Skeletal muscle satellite cell (primary cell): ENCODE measurements around the gene MAPK14.
A peak's percentile ranks its signal among the peaks of the same experiment; 100 is the strongest.
"Not testable (repeated sequence)": the region's sequence is repeated elsewhere in the genome, so short reads cannot be mapped to it uniquely, and the experiment has no call there.

Experiments used
- H3K27me3 ChIP-seq: 2 replicates; pipeline ENCODE4 v1.7.0; 2013; ENCODE audit warnings: low read length; ENCODE audit not compliant: control insufficient read depth, insufficient read depth
- H3K36me3 ChIP-seq: 2 replicates; pipeline ENCODE4 v1.7.0; 2013; ENCODE audit warnings: mild to moderate bottlenecking, control low read depth, low read length; ENCODE audit not compliant: insufficient read depth
- H3K4me1 ChIP-seq: 2 replicates; pipeline ENCODE4 v1.7.0; 2013; ENCODE audit warnings: low read length; ENCODE audit not compliant: control insufficient read depth, insufficient read depth
- H3K4me2 ChIP-seq: 2 replicates; pipeline ENCODE4 v1.7.0; 2013; ENCODE audit warnings: mild to moderate bottlenecking, low read length
- H3K4me3 ChIP-seq: 2 replicates; pipeline ENCODE4 v1.7.0; 2013; ENCODE audit warnings: low read length
- H3K9ac ChIP-seq: 2 replicates; pipeline ENCODE4 v1.7.0; 2013; ENCODE audit warnings: mild to moderate bottlenecking, low read depth, low read length, moderate library complexity
- H3K9me3 ChIP-seq: replicated peaks from 2 replicates; pipeline ENCODE4 v1.7.0; 2013; ENCODE audit warnings: mild to moderate bottlenecking, control low read depth, low read length

The MAPK14 gene

DNA sequence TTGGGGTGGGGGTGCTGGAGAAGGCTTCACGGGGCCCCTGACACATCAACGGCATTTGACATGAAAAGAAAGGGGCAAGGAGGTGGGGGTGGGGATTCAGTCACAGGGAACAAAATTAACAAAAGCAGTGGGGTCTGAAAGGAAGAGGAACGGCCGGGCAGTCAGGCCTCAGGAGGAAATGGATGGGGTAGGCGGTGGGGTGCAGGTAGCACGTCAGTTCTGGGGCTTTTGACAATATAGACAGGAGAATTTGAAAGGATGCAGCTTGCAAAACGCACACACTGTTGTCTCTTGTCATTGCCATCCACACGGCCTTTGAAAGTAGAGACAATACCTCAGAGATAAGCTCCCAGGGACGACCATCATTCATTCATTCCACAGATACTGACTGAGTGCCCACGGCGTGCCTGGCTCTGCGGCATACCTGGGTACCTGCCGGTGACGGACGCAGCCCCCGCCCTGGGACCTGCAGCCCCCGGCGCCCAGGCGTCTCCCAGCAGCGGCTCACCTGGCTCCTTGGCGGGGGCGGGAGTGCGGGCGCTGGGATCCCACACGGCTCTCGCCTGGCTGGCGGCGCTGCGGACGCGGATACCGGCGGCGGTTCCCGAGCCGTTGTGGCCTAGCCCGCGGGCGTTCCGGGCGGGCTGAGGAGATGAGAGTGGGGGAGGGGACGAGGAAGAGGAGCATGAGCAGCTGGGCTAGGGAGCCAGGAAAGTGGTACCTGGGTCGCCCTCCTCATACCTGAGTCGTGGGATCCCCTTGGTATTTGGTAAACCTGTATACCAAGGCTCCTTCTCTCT lies 3.4 kb upstream of the MAPK14 start, which contains the start of gene SLC26A8:
SLC26A8 (minus strand) TSS at position 646 of the 800 bp plus-strand sequence. CDS start 4,934 bp downstream, outside the sequence.
- no peak within 1 kb of the TSS for H3K4me2 ChIP-seq
- no peak within 1 kb of the TSS for H3K4me3 ChIP-seq
- no peak within 1 kb of the TSS for H3K9ac ChIP-seq
- H3K9me3 ChIP-seq = no peaks in the 10 kb centered on the region
- peaks cover 4% of the 10 kb centered on the region for H3K27me3 ChIP-seq
- peaks cover 8% of the 10 kb centered on the region for H3K4me1 ChIP-seq
- H3K36me3 ChIP-seq = no peaks in the 10 kb centered on the region

DNA sequence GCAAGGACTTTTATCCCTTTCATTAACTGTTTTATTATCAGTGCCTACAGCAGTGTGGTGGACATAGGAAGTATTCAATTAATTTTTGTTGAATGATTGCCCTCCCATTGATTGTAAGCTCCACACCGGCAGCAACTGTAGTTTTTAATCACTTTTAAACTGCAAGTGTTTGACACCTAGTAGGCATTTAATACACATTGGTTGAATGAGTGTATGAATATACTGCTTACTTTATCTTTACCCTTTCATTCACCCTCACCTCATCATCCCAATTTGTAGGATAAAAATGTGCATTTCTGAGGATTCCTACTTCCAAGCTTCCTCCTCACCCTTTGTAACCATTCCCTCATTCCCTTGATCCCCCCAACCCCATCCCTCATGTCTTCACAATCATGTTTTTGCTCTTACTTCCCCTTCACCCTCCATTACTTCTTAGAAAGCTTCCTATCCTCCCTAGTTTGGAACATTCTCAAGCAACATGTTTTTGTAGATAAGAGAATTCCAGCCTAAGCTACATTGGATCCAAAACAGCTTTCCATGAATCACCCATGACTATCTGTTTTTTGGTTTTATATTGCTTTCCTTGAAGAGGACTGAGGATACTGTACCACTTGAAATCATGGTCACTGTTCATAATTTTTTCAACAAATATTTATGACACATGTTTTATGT lies 2.2 kb upstream of the MAPK14 start:
- no peaks in the 10 kb centered on the region for H3K27me3 ChIP-seq
- no peak overlapping the region for H3K9ac ChIP-seq
- no peak overlapping the region for H3K4me2 ChIP-seq
- no peaks in the 10 kb centered on the region for H3K9me3 ChIP-seq
- no peak overlapping the region for H3K4me3 ChIP-seq
- H3K36me3 ChIP-seq = no peaks in the 10 kb centered on the region
- H3K4me1 ChIP-seq = peaks cover 8% of the 10 kb centered on the region

DNA sequence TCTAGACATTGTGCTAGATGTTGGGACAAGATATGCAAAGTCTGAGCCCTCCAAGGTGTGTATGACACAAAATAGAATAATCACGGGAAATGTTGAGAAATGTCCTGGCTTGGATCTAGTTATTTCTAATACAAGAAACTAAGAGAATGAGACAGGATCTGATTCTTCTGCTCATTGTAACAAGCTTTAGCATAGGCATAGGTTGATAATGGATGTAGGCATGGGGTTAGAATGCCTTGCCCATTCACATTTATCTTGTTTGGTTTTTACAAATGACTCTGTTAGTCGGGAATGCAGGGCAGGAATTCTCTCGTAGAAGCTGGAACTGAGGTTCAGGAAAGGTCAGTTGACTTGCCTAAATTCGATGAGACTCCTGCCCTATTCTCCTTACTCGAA lies 1.7 kb upstream of the MAPK14 start:
- Histone ChIP-seq H3K27me3 (no peaks in the 10 kb centered on the region), H3K36me3 (no peaks in the 10 kb centered on the region), H3K4me2 (no peak overlapping the region), H3K4me3 (no peak overlapping the region), H3K9me3 (no peaks in the 10 kb centered on the region), H3K9ac (no peak overlapping the region), H3K4me1 (peaks cover 8% of the 10 kb centered on the region)

DNA sequence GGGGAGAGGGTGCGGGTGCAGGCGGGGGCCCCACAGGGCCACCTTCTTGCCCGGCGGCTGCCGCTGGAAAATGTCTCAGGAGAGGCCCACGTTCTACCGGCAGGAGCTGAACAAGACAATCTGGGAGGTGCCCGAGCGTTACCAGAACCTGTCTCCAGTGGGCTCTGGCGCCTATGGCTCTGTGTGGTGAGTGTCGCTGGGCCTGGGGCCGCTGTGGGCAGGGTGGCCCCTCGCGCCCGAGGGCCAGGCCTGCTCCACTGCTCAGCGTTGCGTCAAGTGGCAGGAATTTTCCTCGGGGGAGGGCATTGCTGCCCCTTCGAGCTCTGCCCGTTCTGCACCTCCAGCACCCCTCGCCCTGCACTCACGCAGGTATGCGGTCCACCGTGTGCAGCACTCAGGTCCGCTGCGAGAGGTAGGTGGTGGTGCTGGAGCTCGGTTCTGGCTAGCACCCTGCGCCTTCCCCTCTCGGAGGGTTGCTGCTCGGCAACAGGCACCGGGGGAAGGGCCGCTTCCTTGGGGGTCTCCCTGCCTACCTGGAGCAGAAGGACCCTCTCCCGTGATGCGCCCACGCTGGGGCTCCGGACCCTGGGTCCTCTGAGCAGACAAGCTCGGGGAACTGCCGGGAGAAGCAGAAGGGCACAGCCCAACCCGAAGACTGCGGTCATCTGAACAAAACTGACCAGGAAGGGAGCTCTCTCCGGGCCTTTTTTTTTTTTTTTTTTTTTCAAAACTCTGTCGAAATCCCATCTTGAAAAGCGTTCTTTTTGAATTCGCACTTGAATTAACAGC lies 674 bp downstream of the MAPK14 start:
- H3K9ac ChIP-seq = peak overlapping the region; percentile 94
- H3K4me2 ChIP-seq = peak overlapping the region; percentile 80
- peaks cover 8% of the 10 kb centered on the region for H3K4me1 ChIP-seq
- no peaks in the 10 kb centered on the region for H3K9me3 ChIP-seq
- no peaks in the 10 kb centered on the region for H3K27me3 ChIP-seq
- H3K36me3 ChIP-seq = no peaks in the 10 kb centered on the region
- H3K4me3 ChIP-seq = peak overlapping the region; percentile 90

DNA sequence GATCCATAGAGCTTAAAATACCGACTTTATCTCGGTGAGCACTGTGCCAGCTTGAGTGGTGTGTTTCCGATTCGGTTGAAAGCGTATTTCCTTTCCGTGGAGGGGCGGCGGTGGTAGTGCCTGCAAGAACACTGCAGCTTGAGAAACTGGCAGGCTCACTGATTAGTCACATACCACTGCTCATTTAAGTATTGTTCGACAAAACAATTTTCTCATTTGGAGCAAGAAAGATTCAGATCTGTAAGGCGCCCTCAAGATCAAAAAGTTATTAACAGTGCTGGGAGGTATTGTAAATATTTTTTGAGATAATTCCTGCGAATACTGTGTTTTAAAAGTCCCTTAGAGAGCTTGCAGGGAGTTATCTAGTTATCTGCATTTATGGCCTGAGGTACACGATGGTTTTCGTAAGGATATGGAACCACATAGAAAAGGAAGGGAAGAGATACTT lies 1.3 kb downstream of the MAPK14 start:
- no peaks in the 10 kb centered on the region for H3K9me3 ChIP-seq
- no peaks in the 10 kb centered on the region for H3K27me3 ChIP-seq
- peak overlapping the region; percentile 94 for H3K9ac ChIP-seq
- H3K4me3 ChIP-seq = peak overlapping the region; percentile 90
- H3K4me1 ChIP-seq = peaks cover 12% of the 10 kb centered on the region
- H3K36me3 ChIP-seq = no peaks in the 10 kb centered on the region
- peak overlapping the region; percentile 80 for H3K4me2 ChIP-seq

DNA sequence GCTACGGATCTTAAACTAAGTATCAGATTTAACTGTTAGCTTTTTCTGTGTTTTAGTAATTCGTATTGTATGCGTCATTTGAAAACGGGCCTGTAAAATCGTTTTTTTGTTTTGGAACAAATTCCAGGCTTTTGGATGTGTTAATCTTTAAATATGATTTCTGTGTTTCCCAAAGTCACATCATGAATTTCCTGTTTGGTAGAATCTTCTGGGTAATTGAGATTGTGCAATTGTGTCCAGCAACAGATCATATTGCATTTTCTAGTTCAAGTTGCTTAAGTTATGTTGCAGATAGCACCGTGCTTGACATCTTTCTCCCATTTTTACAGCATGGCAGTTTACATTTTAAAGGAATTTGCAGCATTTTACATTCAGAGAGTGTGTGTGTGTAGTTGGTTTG lies 1.9 kb downstream of the MAPK14 start:
- Histone ChIP-seq H3K9me3 (no peaks in the 10 kb centered on the region), H3K27me3 (no peaks in the 10 kb centered on the region), H3K9ac (peak overlapping the region; percentile 94), H3K36me3 (no peaks in the 10 kb centered on the region), H3K4me3 (peak overlapping the region; percentile 90), H3K4me2 (peak overlapping the region; percentile 80), H3K4me1 (peaks cover 15% of the 10 kb centered on the region)

DNA sequence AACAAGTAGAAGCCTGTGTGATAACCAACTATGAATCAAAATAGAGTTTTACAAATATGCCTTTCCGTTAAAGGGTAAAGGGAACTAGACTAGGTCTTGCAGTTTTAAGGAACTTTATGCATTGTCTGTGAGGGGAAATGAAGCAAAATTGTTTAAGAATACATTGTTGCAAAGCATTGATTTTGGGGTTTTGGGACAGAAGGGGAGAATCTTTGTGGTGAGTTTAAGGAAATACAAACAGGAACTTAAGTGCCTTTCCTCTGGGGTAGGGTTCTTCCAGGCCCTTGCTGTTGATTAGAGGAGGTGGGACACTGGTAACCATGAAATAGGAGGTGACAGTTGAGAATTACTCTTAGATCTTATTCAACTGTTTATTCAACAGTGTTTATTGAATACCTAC lies 4.7 kb downstream of the MAPK14 start:
- Histone ChIP-seq H3K36me3 (no peaks in the 10 kb centered on the region), H3K4me1 (peaks cover 9% of the 10 kb centered on the region), H3K9ac (no peak overlapping the region), H3K4me3 (no peak overlapping the region), H3K4me2 (peak overlapping the region; percentile 16), H3K27me3 (no peaks in the 10 kb centered on the region), H3K9me3 (no peaks in the 10 kb centered on the region)

DNA sequence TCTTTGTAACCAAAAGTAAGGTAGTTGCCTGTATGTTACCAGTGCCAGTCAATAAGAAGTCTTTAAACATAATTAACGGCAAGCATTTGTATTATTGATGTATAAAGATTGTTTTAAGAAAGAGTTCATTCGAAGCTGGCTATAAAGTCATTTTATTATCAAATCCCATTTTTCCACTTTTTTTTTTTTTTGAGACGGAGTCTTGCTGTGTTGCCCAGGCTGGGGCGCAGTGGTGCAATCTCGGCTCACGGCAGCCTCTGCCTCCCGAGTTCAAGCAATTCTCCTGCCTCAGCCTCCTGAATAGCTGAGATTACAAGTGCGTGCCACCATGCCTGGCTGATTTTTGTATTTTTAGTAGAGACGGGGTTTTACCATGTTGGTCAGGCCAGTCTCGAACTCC lies 5.5 kb downstream of the MAPK14 start:
- not testable (repeated sequence) for H3K4me1 ChIP-seq

DNA sequence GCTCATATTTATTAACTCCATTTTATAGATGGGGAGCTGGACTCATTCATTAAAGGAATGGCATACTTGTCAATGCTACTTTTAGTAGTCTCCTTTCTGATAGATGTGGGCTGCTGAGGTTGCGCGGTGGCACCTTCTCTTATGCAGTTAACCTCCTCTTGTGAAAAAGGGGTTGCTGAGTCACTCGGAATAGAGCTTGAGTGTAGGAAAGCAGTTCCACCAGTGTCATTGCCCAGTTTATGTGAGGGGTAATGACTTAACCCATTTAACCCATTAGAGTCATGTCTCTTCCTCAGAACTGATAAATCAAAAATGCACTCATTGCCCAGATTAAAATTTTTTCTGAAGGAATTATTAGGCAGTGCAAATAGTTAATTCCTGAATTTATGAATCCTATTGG lies 6.3 kb downstream of the MAPK14 start:
- no peaks in the 10 kb centered on the region for H3K36me3 ChIP-seq
- H3K9me3 ChIP-seq = no peaks in the 10 kb centered on the region
- no peaks in the 10 kb centered on the region for H3K27me3 ChIP-seq
- peaks cover 9% of the 10 kb centered on the region for H3K4me1 ChIP-seq
- no peak overlapping the region for H3K9ac ChIP-seq
- H3K4me3 ChIP-seq = no peak overlapping the region
- H3K4me2 ChIP-seq = no peak overlapping the region

More for the DNA sequence above, 5.5 kb downstream of the MAPK14 start:
- not testable (repeated sequence) for H3K9me3 ChIP-seq, H3K4me2 ChIP-seq, H3K27me3 ChIP-seq, H3K4me3 ChIP-seq, H3K9ac ChIP-seq, H3K36me3 ChIP-seq

DNA sequence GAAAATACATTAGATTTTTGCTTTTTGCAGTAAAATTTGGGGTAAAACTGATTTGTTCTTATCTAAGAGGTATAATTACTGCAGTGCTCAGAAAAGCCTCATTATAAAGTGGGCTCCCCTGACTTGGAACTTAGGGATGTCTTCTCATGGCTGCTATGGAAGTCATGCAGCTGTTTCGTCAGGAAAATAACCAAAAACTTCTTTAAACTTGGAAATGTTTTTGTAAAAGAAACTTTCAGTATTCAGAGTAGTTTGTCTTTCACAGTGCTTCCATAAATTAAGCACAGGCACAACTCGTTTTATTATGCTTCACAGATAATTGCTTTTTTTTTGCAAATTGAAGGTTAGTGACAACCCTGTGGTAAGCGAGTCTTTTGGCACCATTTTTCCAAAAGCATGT lies 6.8 kb downstream of the MAPK14 start:
- Histone ChIP-seq H3K36me3 (no peaks in the 10 kb centered on the region), H3K4me2 (no peak overlapping the region), H3K9ac (no peak overlapping the region), H3K4me3 (no peak overlapping the region), H3K9me3 (no peaks in the 10 kb centered on the region), H3K4me1 (peaks cover 9% of the 10 kb centered on the region), H3K27me3 (no peaks in the 10 kb centered on the region)

DNA sequence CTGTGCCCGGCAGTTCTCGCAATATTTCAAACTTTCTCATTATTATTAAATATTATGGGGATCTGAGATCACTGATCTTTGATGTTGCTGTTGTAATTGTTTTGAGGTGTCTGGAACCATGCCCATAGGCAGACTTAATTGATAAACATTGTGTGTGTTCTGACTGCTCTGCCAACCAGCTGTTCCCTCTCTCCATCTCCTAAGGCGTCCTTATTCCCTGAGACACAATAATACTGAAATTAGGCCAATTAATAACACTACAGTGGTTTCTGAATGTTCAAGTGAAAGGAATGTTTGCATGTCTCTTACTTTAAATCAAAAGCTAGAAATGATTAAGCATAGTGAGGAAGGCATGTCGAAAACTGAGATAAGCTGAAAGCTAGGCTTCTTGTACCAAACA lies 7.6 kb downstream of the MAPK14 start:
- H3K4me3 ChIP-seq = no peak overlapping the region
- no peak overlapping the region for H3K4me2 ChIP-seq
- H3K4me1 ChIP-seq = peaks cover 9% of the 10 kb centered on the region
- H3K36me3 ChIP-seq = no peaks in the 10 kb centered on the region
- no peaks in the 10 kb centered on the region for H3K9me3 ChIP-seq
- H3K9ac ChIP-seq = no peak overlapping the region
- no peaks in the 10 kb centered on the region for H3K27me3 ChIP-seq
